C4-2B (cell line): ENCODE measurements around the gene IGF2BP3.

Experiments used
- H3K27ac ChIP-seq: fragments of 450-650 bp; 2 replicates; pipeline ENCODE4 v1.5.1; 2017
- CTCF ChIP-seq: fragments of 450-650 bp; conservative IDR thresholded peaks from 2 replicates; pipeline ENCODE4 v1.5.1; 2017; ENCODE audit warnings: mild to moderate bottlenecking
- ZFX ChIP-seq: fragments of 450-650 bp; IDR thresholded peaks from 2 replicates; pipeline ENCODE4 v1.6.1; 2017

IGF2BP3 gene

GRCh38 chr7:23357190-23358093 lies 112.8 kb downstream of the IGF2BP3 start:
- no peak overlapping the region for H3K27ac ChIP-seq
- no peak for TF ChIP-seq ZFX
- TF ChIP-seq CTCF, result peak; percentile 75

GRCh38 chr7:23356726-23357125 lies 113.6 kb downstream of the IGF2BP3 start:
- TF ChIP-seq ZFX (no peak), CTCF (no peak)
- no peak overlapping the region for H3K27ac ChIP-seq

- H3K27ac ChIP-seq, result no peak overlapping the region
- TF ChIP-seq CTCF, result no peak
- TF ChIP-seq ZFX, result no peak
These were observed 114.1 kb downstream of the IGF2BP3 start for GRCh38 chr7:23356168-23356567.

GRCh38 chr7:23353172-23353571 lies 117.1 kb downstream of the IGF2BP3 start:
- TF ChIP-seq CTCF, result no peak
- no peak for TF ChIP-seq ZFX
- no peak overlapping the region for H3K27ac ChIP-seq

- TF ChIP-seq ZFX (no peak), CTCF (no peak)
- H3K27ac ChIP-seq, result no peak overlapping the region
These were observed 119.8 kb downstream of the IGF2BP3 start for GRCh38 chr7:23350466-23350865.

- TF ChIP-seq CTCF (no peak), ZFX (no peak)
- no peak overlapping the region for H3K27ac ChIP-seq
These were observed 120.7 kb downstream of the IGF2BP3 start for GRCh38 chr7:23349484-23350157.

GRCh38 chr7:23347682-23348180 lies 122.6 kb downstream of the IGF2BP3 start:
- H3K27ac ChIP-seq, result no peak overlapping the region
- no peak for TF ChIP-seq CTCF
- no peak for TF ChIP-seq ZFX
